Endothelial cell of umbilical vein (primary cell): ENCODE results near the gene HPGD. TPM values are rescaled to one million over a fixed set of nuclear protein-coding genes. Genes with fewer than 3 reads are reported as not detected.

Experiments used
- BruUV-seq: library from RNA; stranded (reverse); fragments of 400-500 nt; replicated peaks from 2 replicates; lab custom pipeline; 2021; lab: Mats Ljungman, UMichigan
- CTCF ChIA-PET: fragments of 300-600, 350-600 bp; sonication (Branson Sonifier 250); formaldehyde crosslinking; loops from one replicate; lab custom pipeline; 2021; ENCODE audit warnings: antibody characterized with exemption, inconsistent platforms; lab: Charles Lee
- POLR2A ChIA-PET: fragments of 300-600, 350-600 bp; sonication (Branson Sonifier 250); formaldehyde crosslinking; loops from one replicate; lab custom pipeline; 2021; ENCODE audit warnings: antibody characterized with exemption, inconsistent platforms; lab: Charles Lee
- DNase-seq: peaks from one replicate; pipeline ENCODE4 v3.0.0-alpha.2; 2011; ENCODE audit warnings: low read depth, low spot score
- FAIRE-seq: peaks from 2 replicates; lab custom pipeline; 2011; peaks lifted over from hg19 to GRCh38; lab: Jason Lieb, UNC
- H2AFZ ChIP-seq: 2 replicates; pipeline ENCODE4 v1.6.0; 2012; ENCODE audit warnings: low read depth, low read length, control low read depth, inconsistent platforms
- H3K27ac ChIP-seq: 2 replicates; pipeline ENCODE4 v1.5.1; 2011; ENCODE audit warnings: low read depth, mild to moderate bottlenecking, control low read depth, low read length, moderate library complexity; ENCODE audit not compliant: insufficient read depth
- H3K27me3 ChIP-seq, 2 experiments: 2 replicates each; pipeline versions ENCODE4 v1.6.0 to v1.6.1; 2011; ENCODE audit warnings: low read length in 2 of 2, mixed read lengths in 1 of 2; ENCODE audit not compliant: control insufficient read depth in 2 of 2, insufficient read depth in 2 of 2
- H3K36me3 ChIP-seq, 2 experiments: 2 replicates in 1 of 2; 3 replicates in 1 of 2; pipeline ENCODE4 v1.5.1; 2011; ENCODE audit warnings: low read length in 2 of 2, mild to moderate bottlenecking in 1 of 2, moderate library complexity in 1 of 2; ENCODE audit not compliant: control insufficient read depth in 2 of 2, insufficient read depth in 2 of 2; ENCODE audit errors: extremely low read depth in 1 of 2
- H3K4me1 ChIP-seq: 3 replicates; pipeline ENCODE4 v1.5.1; 2011; ENCODE audit warnings: mild to moderate bottlenecking, low read length; ENCODE audit not compliant: control insufficient read depth, insufficient read depth; ENCODE audit errors: extremely low read depth
- H3K4me2 ChIP-seq: 2 replicates; pipeline ENCODE4 v1.6.1; 2011; ENCODE audit warnings: low read length, control low read depth, mixed read lengths; ENCODE audit not compliant: insufficient read depth
- H3K4me3 ChIP-seq, 3 experiments: fragments of 200-600 bp in 1 of 3; sonication (generic), shearing (Covaris generic) in 1 of 3; replicated peaks in 1 of 3; 2 replicates each; pipeline ENCODE4 v1.5.1; 2011 to 2016; ENCODE audit warnings: control low read depth in 3 of 3, low read length in 3 of 3, mild to moderate bottlenecking in 2 of 3, inconsistent platforms in 1 of 3, low read depth in 1 of 3, moderate library complexity in 1 of 3; ENCODE audit not compliant: insufficient read depth in 1 of 3
- H3K79me2 ChIP-seq: 2 replicates; pipeline ENCODE4 v1.6.0; 2012; ENCODE audit warnings: low read length, inconsistent platforms; ENCODE audit not compliant: control insufficient read depth, insufficient read depth
- H3K9ac ChIP-seq: replicated peaks from 2 replicates; pipeline ENCODE3; 2011; ENCODE audit warnings: low read length, control low read depth; ENCODE audit not compliant: insufficient read depth; ENCODE audit errors: extremely low read depth
- H3K9me1 ChIP-seq: replicated peaks from 3 replicates; pipeline ENCODE4 v1.6.0; 2011; ENCODE audit warnings: mild to moderate bottlenecking, low read length; ENCODE audit not compliant: control insufficient read depth, insufficient read depth; ENCODE audit errors: extremely low read depth
- H3K9me3 ChIP-seq: replicated peaks from 2 replicates; pipeline ENCODE4 v1.5.1; 2012; ENCODE audit warnings: low read length, inconsistent platforms; ENCODE audit not compliant: control insufficient read depth, insufficient read depth
- H4K20me1 ChIP-seq: replicated peaks from 2 replicates; pipeline ENCODE3; 2011; ENCODE audit warnings: mild to moderate bottlenecking, low read length; ENCODE audit not compliant: control insufficient read depth, insufficient read depth; ENCODE audit errors: extremely low read depth
- CTCF ChIP-seq, 2 donors: IDR thresholded peaks; 1 replicate in 1 of 2; 2 replicates in 1 of 2; pipeline ENCODE4 v1.5.1; 2011; ENCODE audit warnings: low read length in 2 of 2, mild to moderate bottlenecking in 2 of 2, moderate library complexity in 2 of 2, control low read depth in 1 of 2, inconsistent platforms in 1 of 2, low read depth in 1 of 2; ENCODE audit not compliant: insufficient read depth in 1 of 2; ENCODE audit errors: extremely low read depth in 1 of 2
- EZH2 ChIP-seq: IDR thresholded peaks from 2 replicates; pipeline ENCODE4 v1.6.1; 2012; ENCODE audit warnings: borderline replicate concordance, low read depth, mild to moderate bottlenecking, moderate library complexity, low read length, inconsistent platforms; ENCODE audit not compliant: severe bottlenecking
- FOS ChIP-seq: IDR thresholded peaks from 2 replicates; pipeline ENCODE4 v1.6.1; 2011; ENCODE audit warnings: mild to moderate bottlenecking, low read length, moderate library complexity, borderline replicate concordance; ENCODE audit not compliant: insufficient read depth
- GATA2 ChIP-seq: IDR thresholded peaks from 2 replicates; pipeline ENCODE4 v1.7.0; 2011; ENCODE audit warnings: low read depth, mild to moderate bottlenecking, moderate library complexity, mixed read lengths, low read length; ENCODE audit not compliant: insufficient read length, insufficient read depth
- JUN ChIP-seq: IDR thresholded peaks from 2 replicates; pipeline ENCODE4 v1.6.1; 2011; ENCODE audit warnings: borderline replicate concordance, low read depth; ENCODE audit not compliant: insufficient read length, insufficient read depth
- MYC ChIP-seq: IDR thresholded peaks from one replicate; pipeline ENCODE4 v1.6.1; 2011; ENCODE audit warnings: mild to moderate bottlenecking, low read depth, low read length
- POLR2A ChIP-seq: IDR thresholded peaks from 2 replicates; pipeline ENCODE4 v1.6.1; 2012; ENCODE audit warnings: low read depth, mild to moderate bottlenecking, control low read depth, low read length
- POLR2AphosphoS5 ChIP-seq: IDR thresholded peaks from 2 replicates; pipeline ENCODE4 v1.6.1; 2012; ENCODE audit warnings: low read depth, mild to moderate bottlenecking, control low read depth, low read length, moderate library complexity; ENCODE audit not compliant: insufficient read depth
- dilution Hi-C: fragments of 300-500 bp; cut with MboI; formaldehyde crosslinking; loops from one replicate; pipeline ENCODE4 v1.15.0; 2019; ENCODE audit warnings: low sequenced_read_pairs; ENCODE audit not compliant: extremely low pct_ligation_motif_present
- intact Hi-C: fragments of 100-400 bp; cut with micrococcal nuclease; formaldehyde crosslinking; loops from one replicate; pipeline ENCODE4 v1.10.0; 2022
- polyA plus RNA-seq, 4 experiments: library from polyadenylated mRNA; depleted of rRNA in 3 of 4; stranded (reverse) in 3 of 4; unstranded in 1 of 4; fragments of >200 nt; gene quantifications; 2 replicates each; pipeline versions ENCODE4 v1.2.1 to v1.2.3, GENCODE V29; 2011 to 2012; ENCODE audit warnings: missing spikeins in 1 of 4
- total RNA-seq: library from RNA; stranded (reverse); gene quantifications from 2 replicates; pipeline ENCODE4 v1.2.3, GENCODE V29; 2021
- TF ChIP-seq, protein P1 (sequence below): IDR thresholded peaks from 2 replicates; pipeline ENCODE4 v1.6.1; 2011; ENCODE audit not compliant: insufficient read depth, insufficient read length

The HPGD gene
- total and polyA plus RNA-seq, 2 donors (not counting 3 experiments of a cell fraction or from before 2014, with no cell fraction given) = not detected

GRCh38 chr4:174512745-174513144 is 9.5 kb downstream of the HPGD start:
- no peaks in the 10 kb centered on the region for H3K79me2 ChIP-seq
- TF ChIP-seq FOS (no peak), CTCF (IDR thresholded peaks at IDR 0.05; ENCODE audit: extremely low read depth in 1 of 2, insufficient read depth in 1 of 2, low read depth in 1 of 2, low read length in 2 of 2) (no peak), MYC (no peak), POLR2AphosphoS5 (no peak), EZH2 (no peak), GATA2 (no peak), POLR2A (no peak), JUN (no peak)
- TF ChIP-seq, protein P1, sequence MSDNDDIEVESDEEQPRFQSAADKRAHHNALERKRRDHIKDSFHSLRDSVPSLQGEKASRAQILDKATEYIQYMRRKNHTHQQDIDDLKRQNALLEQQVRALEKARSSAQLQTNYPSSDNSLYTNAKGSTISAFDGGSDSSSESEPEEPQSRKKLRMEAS = no peak
- FAIRE-seq (no peak), DNase-seq (no peak)
- no peaks in the 10 kb centered on the region for H3K4me1 ChIP-seq
- intact Hi-C loops (no loop called here), dilution Hi-C loops (no loop called here)
- no peak overlapping the region for H3K27ac ChIP-seq
- H3K27me3 ChIP-seq = no peaks in the 10 kb centered on the region
- ChIA-PET CTCF (no interaction called here), POLR2A (no interaction called here)
- no peaks in the 10 kb centered on the region for H3K9me3 ChIP-seq
- H3K9ac ChIP-seq = no peak overlapping the region
- no peaks in the 10 kb centered on the region for H4K20me1 ChIP-seq
- no peak overlapping the region for H3K4me3 ChIP-seq
- no peaks in the 10 kb centered on the region for H3K36me3 ChIP-seq
- no peaks in the 10 kb centered on the region for H3K9me1 ChIP-seq
- no peak overlapping the region for H2AFZ ChIP-seq
- no peak overlapping the region for H3K4me2 ChIP-seq
- BruUV-seq = no TSS peak
